Natural killer cell (primary cell): Measurements from ENCODE around the gene GALNTL6. TPM values are rescaled to one million over a fixed set of nuclear protein-coding genes. Genes with fewer than 3 reads are reported as not detected.

Experiments
- ATAC-seq, 3 donors: fragments of 150-1000 bp in 2 of 3; fragments of 200-7000 bp in 1 of 3; cut with Tn5 transposase; 1 replicate in 1 of 3; 2 replicates in 2 of 3; pipeline ENCODE4 v1.10.0; 2021; ENCODE audit warnings: mild to moderate bottlenecking in 2 of 3, moderate library complexity in 2 of 3
- DNase-seq, 2 donors: peaks; one replicate each; pipeline versions ENCODE4 v3.0.0 to v3.0.0-alpha.2; 2013 to 2021; ENCODE audit warnings: mixed read lengths in 1 of 2
- H3K27ac ChIP-seq: one replicate; pipeline ENCODE4 v1.5.1; 2013; ENCODE audit warnings: mild to moderate bottlenecking, low read length
- H3K27me3 ChIP-seq: one replicate; pipeline ENCODE4 v1.6.1; 2013; ENCODE audit warnings: low read length; ENCODE audit not compliant: control insufficient read depth, insufficient read depth
- H3K36me3 ChIP-seq: one replicate; pipeline ENCODE4 v1.6.1; 2013; ENCODE audit warnings: low read length; ENCODE audit not compliant: control insufficient read depth, insufficient read depth
- H3K4me1 ChIP-seq: one replicate; pipeline ENCODE4 v1.6.1; 2013; ENCODE audit warnings: low read length; ENCODE audit not compliant: control insufficient read depth, insufficient read depth
- H3K4me3 ChIP-seq: one replicate; pipeline ENCODE4 v1.5.1; 2013; ENCODE audit warnings: low read length
- H3K9me3 ChIP-seq: one replicate; pipeline ENCODE4 v1.6.1; 2013; ENCODE audit warnings: low read length; ENCODE audit not compliant: control insufficient read depth, insufficient read depth
- H3K27ac Mint-ChIP-seq, 2 donors: one replicate each; pipeline ENCODE4 v1.8.0; 2022; ENCODE audit warnings: mild to moderate bottlenecking in 2 of 2, mixed read lengths in 2 of 2, moderate library complexity in 1 of 2
- H3K27me3 Mint-ChIP-seq, 2 donors: one replicate each; pipeline ENCODE4 v1.8.0; 2022; ENCODE audit warnings: low read depth in 2 of 2, mixed read lengths in 2 of 2
- H3K36me3 Mint-ChIP-seq: one replicate; pipeline ENCODE4 v1.8.0; 2022; ENCODE audit warnings: mixed read lengths
- H3K4me1 Mint-ChIP-seq, 2 donors: one replicate each; pipeline ENCODE4 v1.8.0; 2022; ENCODE audit warnings: mixed read lengths in 2 of 2
- H3K4me3 Mint-ChIP-seq: one replicate; pipeline ENCODE4 v1.8.0; 2022; ENCODE audit warnings: mild to moderate bottlenecking, moderate library complexity, mixed read lengths
- H3K9me3 Mint-ChIP-seq, 2 donors: one replicate each; pipeline ENCODE4 v1.8.0; 2022; ENCODE audit warnings: mixed read lengths in 2 of 2
- WGBS: methylation state at CpG from one replicate; pipeline ENCODE4 v1.1.7; 2013; ENCODE audit warnings: missing lambda C conversion rate; ENCODE audit not compliant: insufficient coverage; 5-methylcytosine and 5-hydroxymethylcytosine counted together
- intact Hi-C: fragments of 100-400 bp; cut with micrococcal nuclease; formaldehyde crosslinking; loops from one replicate; pipeline ENCODE4 v1.14.2; 2022
- total RNA-seq, 4 donors: library from RNA; stranded (reverse); fragments of 120-200 nt in 1 of 4; gene quantifications; one replicate each; pipeline versions ENCODE4 v1.2.3 to v1.2.4, GENCODE V29; 2013 to 2022
- TF ChIP-seq, protein P1 (sequence below): fragments of 200-600 bp; IDR thresholded peaks from one replicate; pipeline ENCODE4 v1.8.0; 2022; ENCODE audit warnings: antibody characterized with exemption

GALNTL6 gene
- total RNA-seq, 3 donors from 2014 or later (not counting 1 experiment from before 2014, with no cell fraction given) = not detected

DNA sequence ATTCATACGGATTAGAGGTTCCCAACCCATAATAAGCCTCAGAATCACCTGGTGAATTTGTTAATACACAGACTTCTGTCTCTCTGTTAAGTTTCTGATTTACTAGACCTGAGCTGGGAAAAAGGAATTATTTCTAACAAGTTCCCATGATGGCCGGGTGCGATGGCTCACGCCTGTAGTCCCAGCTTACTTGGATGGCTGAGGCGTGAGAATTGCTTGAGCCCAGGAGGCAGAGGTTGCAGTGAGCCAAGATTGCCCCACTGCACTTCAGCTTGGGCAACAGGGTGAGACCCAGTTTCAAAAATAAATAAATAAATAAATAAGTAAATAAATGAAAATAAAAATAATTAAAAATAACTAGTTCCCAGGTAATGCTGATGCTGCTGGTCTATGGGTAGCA lies 412.3 kb downstream of the GALNTL6 start:
- WGBS = 94% methylated on average over 4 of the region's 5 CpGs

DNA sequence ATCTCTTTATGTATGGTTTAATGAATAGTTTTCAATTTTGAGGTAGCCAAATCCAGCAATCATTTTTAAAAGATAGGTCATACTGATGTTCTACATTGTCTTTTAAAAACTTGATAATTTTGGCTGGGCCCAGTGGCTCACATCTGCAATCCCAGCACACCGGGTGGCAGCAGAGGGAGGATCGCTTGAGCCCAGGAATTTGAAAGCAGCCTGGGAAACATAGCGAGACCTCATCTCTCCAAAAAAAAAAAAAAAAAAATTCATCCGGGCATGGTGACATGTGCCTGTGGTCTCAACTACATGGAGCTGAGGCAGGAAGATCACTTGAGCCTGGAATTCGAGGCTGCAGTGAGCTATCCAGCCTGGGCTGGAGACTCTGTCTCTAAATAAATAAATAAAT lies 419.8 kb downstream of the GALNTL6 start:
- Histone ChIP-seq H3K27me3 (no peaks in the 10 kb centered on the region), H3K27ac (no peak overlapping the region), H3K4me1 (no peaks in the 10 kb centered on the region), H3K4me3 (no peak overlapping the region), H3K36me3 (no peaks in the 10 kb centered on the region), H3K9me3 (no peaks in the 10 kb centered on the region)
- H3K4me3 Mint-ChIP-seq = no peak overlapping the region
- H3K9me3 Mint-ChIP-seq = peaks cover 2 to 10% of the 10 kb centered on the region in 2 donors
- no peaks in the 10 kb centered on the region for H3K36me3 Mint-ChIP-seq
- intact Hi-C loops = no loop called here
- no peak overlapping the region for H3K27ac Mint-ChIP-seq
- WGBS = 91% methylated on average over 3 of the region's 5 CpGs
- H3K4me1 Mint-ChIP-seq = no peaks in the 10 kb centered on the region
- DNase-seq (no peak), ATAC-seq (no peak)
- no peaks in the 10 kb centered on the region for H3K27me3 Mint-ChIP-seq
- TF ChIP-seq, protein P1, sequence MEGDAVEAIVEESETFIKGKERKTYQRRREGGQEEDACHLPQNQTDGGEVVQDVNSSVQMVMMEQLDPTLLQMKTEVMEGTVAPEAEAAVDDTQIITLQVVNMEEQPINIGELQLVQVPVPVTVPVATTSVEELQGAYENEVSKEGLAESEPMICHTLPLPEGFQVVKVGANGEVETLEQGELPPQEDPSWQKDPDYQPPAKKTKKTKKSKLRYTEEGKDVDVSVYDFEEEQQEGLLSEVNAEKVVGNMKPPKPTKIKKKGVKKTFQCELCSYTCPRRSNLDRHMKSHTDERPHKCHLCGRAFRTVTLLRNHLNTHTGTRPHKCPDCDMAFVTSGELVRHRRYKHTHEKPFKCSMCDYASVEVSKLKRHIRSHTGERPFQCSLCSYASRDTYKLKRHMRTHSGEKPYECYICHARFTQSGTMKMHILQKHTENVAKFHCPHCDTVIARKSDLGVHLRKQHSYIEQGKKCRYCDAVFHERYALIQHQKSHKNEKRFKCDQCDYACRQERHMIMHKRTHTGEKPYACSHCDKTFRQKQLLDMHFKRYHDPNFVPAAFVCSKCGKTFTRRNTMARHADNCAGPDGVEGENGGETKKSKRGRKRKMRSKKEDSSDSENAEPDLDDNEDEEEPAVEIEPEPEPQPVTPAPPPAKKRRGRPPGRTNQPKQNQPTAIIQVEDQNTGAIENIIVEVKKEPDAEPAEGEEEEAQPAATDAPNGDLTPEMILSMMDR = no peak

More for the DNA sequence above, 412.3 kb downstream of the GALNTL6 start:
- DNase-seq (no peak), ATAC-seq (no peak)
- H3K4me3 Mint-ChIP-seq = no peak overlapping the region
- Histone ChIP-seq H3K4me3 (no peak overlapping the region), H3K27me3 (no peaks in the 10 kb centered on the region), H3K4me1 (no peaks in the 10 kb centered on the region), H3K36me3 (no peaks in the 10 kb centered on the region), H3K27ac (no peak overlapping the region), H3K9me3 (no peaks in the 10 kb centered on the region)
- no peak overlapping the region for H3K27ac Mint-ChIP-seq
- H3K36me3 Mint-ChIP-seq = no peaks in the 10 kb centered on the region
- H3K9me3 Mint-ChIP-seq = peaks cover 0 to 6% of the 10 kb centered on the region in 2 donors
- H3K4me1 Mint-ChIP-seq = no peaks in the 10 kb centered on the region
- intact Hi-C loops = no loop called here
- no peaks in the 10 kb centered on the region for H3K27me3 Mint-ChIP-seq
- TF ChIP-seq, protein P1 = no peak

- no peak overlapping the region for H3K4me3 ChIP-seq
- ATAC-seq (no peak), DNase-seq (no peak)
- no peak overlapping the region for H3K27ac Mint-ChIP-seq
- H3K9me3 Mint-ChIP-seq = peaks cover 19 to 26% of the 10 kb centered on the region in 2 donors
- no peaks in the 10 kb centered on the region for H3K4me1 ChIP-seq
- TF ChIP-seq, protein P1 = no peak
- H3K27me3 Mint-ChIP-seq = no peaks in the 10 kb centered on the region
- intact Hi-C loops = no loop called here
- no peaks in the 10 kb centered on the region for H3K36me3 Mint-ChIP-seq
- 98% methylated on average over 4 of the region's 4 CpGs for WGBS
- no peaks in the 10 kb centered on the region for H3K36me3 ChIP-seq
- H3K9me3 ChIP-seq = no peaks in the 10 kb centered on the region
- no peaks in the 10 kb centered on the region for H3K4me1 Mint-ChIP-seq
- H3K4me3 Mint-ChIP-seq = no peak overlapping the region
- no peaks in the 10 kb centered on the region for H3K27me3 ChIP-seq
- no peak overlapping the region for H3K27ac ChIP-seq
These were observed 430.3 kb downstream of the GALNTL6 start for GRCh38 chr4:172243551-172243950.

DNA sequence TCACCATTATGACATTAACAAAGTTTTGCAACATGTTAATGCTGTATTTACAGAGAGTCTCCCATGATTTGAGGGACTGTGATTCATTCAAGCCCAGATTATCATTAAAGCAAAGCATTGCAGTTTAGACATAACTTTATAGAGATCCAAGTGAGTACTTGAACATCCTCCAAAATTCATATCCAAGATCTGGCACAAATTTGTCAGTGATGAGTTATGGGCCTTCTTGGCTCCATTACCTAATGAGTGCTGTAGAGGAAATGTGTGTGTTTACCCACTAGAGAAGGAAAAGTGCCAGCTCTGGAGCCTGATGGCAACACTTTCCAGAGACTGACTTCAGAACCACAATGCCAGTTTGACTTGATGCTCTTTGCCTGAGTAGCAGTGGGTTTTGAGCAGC lies 432.3 kb downstream of the GALNTL6 start:
- ATAC-seq (no peak), DNase-seq (no peak)
- Mint-ChIP-seq H3K9me3 (peaks cover 17 to 26% of the 10 kb centered on the region in 2 donors), H3K27ac (no peak overlapping the region), H3K36me3 (no peaks in the 10 kb centered on the region), H3K4me1 (no peaks in the 10 kb centered on the region), H3K27me3 (no peaks in the 10 kb centered on the region), H3K4me3 (no peak overlapping the region)
- Histone ChIP-seq H3K27ac (no peak overlapping the region), H3K4me3 (no peak overlapping the region), H3K27me3 (no peaks in the 10 kb centered on the region), H3K9me3 (peaks cover 7% of the 10 kb centered on the region), H3K4me1 (no peaks in the 10 kb centered on the region), H3K36me3 (no peaks in the 10 kb centered on the region)
- intact Hi-C loops = no loop called here
- TF ChIP-seq, protein P1 = no peak
